Measurements from ENCODE around the gene CLASP2. TPM values are rescaled to one million over a fixed set of nuclear protein-coding genes. Genes with fewer than 3 reads are reported as not detected.

Gene CLASP2
- total RNA-seq, 4 donors from 2014 or later, result 38.4 to 53.2 (median 43.1) TPM

DNA sequence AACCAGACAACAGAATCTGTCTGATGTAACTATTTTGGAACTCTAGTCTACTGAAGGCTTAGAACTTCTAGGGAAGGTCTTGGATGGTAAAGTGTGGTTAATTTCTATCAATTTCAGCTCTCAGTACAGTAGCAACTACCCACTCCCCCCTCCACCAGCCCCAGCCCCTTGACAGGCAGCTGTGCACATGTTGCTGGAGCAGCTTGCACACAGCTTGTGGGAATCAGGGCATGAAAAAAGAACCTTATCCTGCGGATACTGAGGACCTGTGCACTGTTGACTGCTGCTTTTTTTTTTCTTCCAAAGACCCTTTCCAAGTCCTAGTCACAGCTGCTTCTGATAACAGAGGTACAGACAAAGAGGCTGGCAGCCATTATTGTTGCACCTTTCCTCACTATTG is 196.3 kb downstream of the CLASP2 start:
- Histone ChIP-seq H3K4me3 (no peak overlapping the region), H3K27ac (replicated peaks in 1 of 4) (no peak overlapping the region), H3K4me1 (no peaks in the 10 kb centered on the region), H3K36me3 (peaks cover 0 to 66% (median 20%) of the 10 kb centered on the region in 4 donors), H3K9me3 (peaks cover 0 to 12% (median 3%) of the 10 kb centered on the region in 4 donors), H3K27me3 (no peaks in the 10 kb centered on the region)
- TF ChIP-seq POLR2A (IDR thresholded peaks at IDR 0.05; ENCODE audit: low read depth) (no peak), EP300 (IDR thresholded peaks at IDR 0.05) (no peak), POLR2AphosphoS5 (IDR thresholded peaks at IDR 0.05) (no peak)
- TF ChIP-seq, protein P1, sequence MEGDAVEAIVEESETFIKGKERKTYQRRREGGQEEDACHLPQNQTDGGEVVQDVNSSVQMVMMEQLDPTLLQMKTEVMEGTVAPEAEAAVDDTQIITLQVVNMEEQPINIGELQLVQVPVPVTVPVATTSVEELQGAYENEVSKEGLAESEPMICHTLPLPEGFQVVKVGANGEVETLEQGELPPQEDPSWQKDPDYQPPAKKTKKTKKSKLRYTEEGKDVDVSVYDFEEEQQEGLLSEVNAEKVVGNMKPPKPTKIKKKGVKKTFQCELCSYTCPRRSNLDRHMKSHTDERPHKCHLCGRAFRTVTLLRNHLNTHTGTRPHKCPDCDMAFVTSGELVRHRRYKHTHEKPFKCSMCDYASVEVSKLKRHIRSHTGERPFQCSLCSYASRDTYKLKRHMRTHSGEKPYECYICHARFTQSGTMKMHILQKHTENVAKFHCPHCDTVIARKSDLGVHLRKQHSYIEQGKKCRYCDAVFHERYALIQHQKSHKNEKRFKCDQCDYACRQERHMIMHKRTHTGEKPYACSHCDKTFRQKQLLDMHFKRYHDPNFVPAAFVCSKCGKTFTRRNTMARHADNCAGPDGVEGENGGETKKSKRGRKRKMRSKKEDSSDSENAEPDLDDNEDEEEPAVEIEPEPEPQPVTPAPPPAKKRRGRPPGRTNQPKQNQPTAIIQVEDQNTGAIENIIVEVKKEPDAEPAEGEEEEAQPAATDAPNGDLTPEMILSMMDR (IDR thresholded peaks at IDR 0.05), result no peak
- intact Hi-C loops (cut with DNase I), result no loop called here
- DNase-seq (ENCODE audit: extremely low spot score), result no peak
- WGBS, result 86% methylated on average over 1 of the region's 1 CpG

DNA sequence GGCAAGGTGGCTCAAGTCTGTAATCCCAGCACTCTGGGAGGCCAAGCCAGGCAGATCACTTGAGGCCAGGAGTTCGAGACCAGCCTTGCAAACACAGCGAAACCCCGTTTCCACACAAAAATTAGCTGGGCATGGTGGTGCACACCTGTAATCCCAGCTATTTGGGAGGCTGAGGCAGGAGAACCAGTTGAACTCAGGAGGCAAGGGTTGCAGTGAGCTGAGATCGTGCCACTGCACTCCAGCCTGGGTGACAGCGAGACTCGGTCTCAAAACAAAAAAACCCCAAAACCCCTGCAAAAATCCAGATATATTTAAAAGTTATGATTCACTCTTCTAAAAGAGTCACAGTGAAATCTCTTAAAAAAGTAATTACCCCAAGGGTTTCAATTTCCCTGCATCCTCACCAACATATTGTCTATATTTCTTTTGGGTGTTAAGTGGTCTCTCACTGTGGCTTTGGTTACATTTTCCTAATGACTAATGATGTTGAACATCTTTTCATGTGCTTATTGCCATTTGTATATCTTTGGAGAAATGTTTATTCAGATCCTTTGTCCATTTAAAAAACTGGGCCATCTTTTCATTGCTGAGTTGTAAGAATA is 204.7 kb downstream of the CLASP2 start:
- peaks cover 0 to 74% (median 50%) of the 10 kb centered on the region in 4 donors for H3K36me3 ChIP-seq
- DNase-seq (ENCODE audit: extremely low spot score), result no peak
- intact Hi-C loops (cut with DNase I), result no loop called here
- H3K4me1 ChIP-seq, result no peaks in the 10 kb centered on the region
- TF ChIP-seq EP300 (IDR thresholded peaks at IDR 0.05) (no peak), POLR2A (IDR thresholded peaks at IDR 0.05; ENCODE audit: low read depth) (no peak)
- H3K27me3 ChIP-seq, result no peaks in the 10 kb centered on the region
- no peak overlapping the region for H3K27ac ChIP-seq (replicated peaks in 1 of 4)
- no peaks in the 10 kb centered on the region for H3K9me3 ChIP-seq
- no peak overlapping the region for H3K4me3 ChIP-seq
- WGBS, result 99% methylated on average over 6 of the region's 6 CpGs

DNA sequence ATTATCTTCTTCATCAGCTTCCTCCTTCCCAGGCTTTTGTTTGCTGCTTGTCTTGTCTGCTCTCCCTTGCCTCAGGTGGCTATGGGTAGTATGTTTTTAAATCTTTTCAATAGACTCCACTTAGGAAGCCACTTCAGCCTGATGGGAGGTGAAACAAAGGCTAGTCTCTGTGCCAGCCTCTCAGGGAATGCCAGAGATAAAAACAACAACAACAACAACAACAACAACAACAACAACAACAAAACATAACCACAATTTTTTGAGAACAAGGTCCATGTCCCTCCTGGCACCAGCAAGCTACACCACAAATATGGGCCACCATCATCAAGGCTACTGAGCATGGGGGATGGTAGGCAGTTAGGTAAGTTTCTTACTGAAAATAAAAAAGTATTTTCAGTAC is 213.0 kb downstream of the CLASP2 start:
- H3K4me1 ChIP-seq, result no peaks in the 10 kb centered on the region
- TF ChIP-seq, protein P1 (IDR thresholded peaks at IDR 0.05), result no peak
- no peak for TF ChIP-seq POLR2A (IDR thresholded peaks at IDR 0.05; ENCODE audit: low read depth)
- no peak for TF ChIP-seq POLR2AphosphoS5 (IDR thresholded peaks at IDR 0.05)
- no peak for TF ChIP-seq EP300 (IDR thresholded peaks at IDR 0.05)
- no peak overlapping the region for H3K4me3 ChIP-seq
- H3K27ac ChIP-seq (replicated peaks in 1 of 4), result no peak overlapping the region
- no peaks in the 10 kb centered on the region for H3K9me3 ChIP-seq
- DNase-seq (ENCODE audit: extremely low spot score), result no peak
- no peaks in the 10 kb centered on the region for H3K27me3 ChIP-seq
- intact Hi-C loops (cut with DNase I), result no loop called here
- peaks cover 17 to 87% (median 47%) of the 10 kb centered on the region in 4 donors for H3K36me3 ChIP-seq

DNA sequence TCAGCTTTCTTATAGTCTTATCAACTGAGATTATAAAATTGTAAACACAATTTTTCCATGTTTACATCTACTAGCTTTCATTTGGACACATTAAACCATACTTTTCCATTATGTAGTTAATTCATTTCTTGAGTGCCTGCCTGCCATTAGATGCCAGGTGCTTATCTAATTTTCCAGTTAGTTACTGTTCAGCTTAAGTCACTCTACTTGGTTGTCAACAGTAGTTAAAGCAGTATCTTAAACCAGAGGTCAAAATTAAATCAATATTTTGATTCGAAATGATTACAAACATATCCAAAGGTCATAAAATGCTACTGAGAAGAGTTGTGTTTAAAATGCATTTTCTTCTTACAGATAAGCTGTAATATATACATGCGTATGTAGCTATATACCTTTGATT is 221.6 kb downstream of the CLASP2 start:
- no peaks in the 10 kb centered on the region for H3K9me3 ChIP-seq
- H3K4me1 ChIP-seq, result no peaks in the 10 kb centered on the region
- no peak for TF ChIP-seq POLR2A (IDR thresholded peaks at IDR 0.05; ENCODE audit: low read depth)
- no peak for TF ChIP-seq POLR2AphosphoS5 (IDR thresholded peaks at IDR 0.05)
- TF ChIP-seq, protein P1 (IDR thresholded peaks at IDR 0.05), result no peak
- TF ChIP-seq EP300 (IDR thresholded peaks at IDR 0.05), result no peak
- WGBS, result 94% methylated on average over 2 of the region's 2 CpGs
- no peak overlapping the region for H3K4me3 ChIP-seq
- intact Hi-C loops (cut with DNase I), result no loop called here
- H3K36me3 ChIP-seq, result peaks cover 14 to 39% (median 26%) of the 10 kb centered on the region in 4 donors
- no peaks in the 10 kb centered on the region for H3K27me3 ChIP-seq
- no peak overlapping the region for H3K27ac ChIP-seq (replicated peaks in 1 of 4)
- DNase-seq (ENCODE audit: extremely low spot score), result no peak

DNA sequence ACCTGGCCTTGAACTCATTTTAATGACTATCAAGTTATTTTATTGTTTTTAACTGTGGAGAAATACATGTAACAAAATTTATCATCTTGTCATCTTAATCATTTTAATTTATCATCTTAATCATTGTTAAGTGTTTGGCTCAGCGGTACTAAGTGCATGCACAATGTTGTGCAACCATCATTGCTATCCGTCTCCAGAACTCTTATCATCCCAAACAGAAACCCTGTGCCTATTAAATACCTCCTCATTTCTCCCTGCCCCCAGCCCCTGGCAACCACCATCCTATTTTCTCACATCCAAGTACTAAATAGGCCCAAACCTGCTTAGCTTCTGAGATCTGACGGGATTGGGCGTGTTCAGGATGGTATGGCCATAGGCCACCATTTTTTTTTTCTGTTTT is 226.3 kb downstream of the CLASP2 start:
- no peak overlapping the region for H3K4me3 ChIP-seq
- DNase-seq (ENCODE audit: extremely low spot score), result no peak
- no peak overlapping the region for H3K27ac ChIP-seq (replicated peaks in 1 of 4)
- H3K4me1 ChIP-seq, result no peaks in the 10 kb centered on the region
- no peaks in the 10 kb centered on the region for H3K9me3 ChIP-seq
- TF ChIP-seq, protein P1 (IDR thresholded peaks at IDR 0.05), result no peak
- TF ChIP-seq POLR2A (IDR thresholded peaks at IDR 0.05; ENCODE audit: low read depth), result no peak
- TF ChIP-seq EP300 (IDR thresholded peaks at IDR 0.05), result no peak
- no peaks in the 10 kb centered on the region for H3K27me3 ChIP-seq
- 94% methylated on average over 4 of the region's 4 CpGs for WGBS
- H3K36me3 ChIP-seq, result peaks cover 0 to under 1% (median 0%) of the 10 kb centered on the region in 4 donors
- intact Hi-C loops (cut with DNase I), result no loop called here

Measured in esophagus muscularis mucosa (tissue), 4 donors.